Hematopoietic multipotent progenitor cell (in vitro differentiated cells): Measurements from ENCODE around the gene PAXIP1. TPM values are rescaled to one million over a fixed set of nuclear protein-coding genes. Genes with fewer than 3 reads are reported as not detected.

Experiments
- DNase-seq, 3 donors: peaks; one replicate each; pipeline ENCODE4 v3.0.0-alpha.2; 2011 to 2015; ENCODE audit warnings: low read depth in 2 of 3, low spot score in 2 of 3
- total RNA-seq: library from RNA; depleted of rRNA; stranded (reverse); fragments of >200 nt; gene quantifications from one replicate; pipeline ENCODE4 v1.2.3, GENCODE V29; 2012

Gene PAXIP1
- total RNA-seq, 1 donor: 9.7 TPM

DNA sequence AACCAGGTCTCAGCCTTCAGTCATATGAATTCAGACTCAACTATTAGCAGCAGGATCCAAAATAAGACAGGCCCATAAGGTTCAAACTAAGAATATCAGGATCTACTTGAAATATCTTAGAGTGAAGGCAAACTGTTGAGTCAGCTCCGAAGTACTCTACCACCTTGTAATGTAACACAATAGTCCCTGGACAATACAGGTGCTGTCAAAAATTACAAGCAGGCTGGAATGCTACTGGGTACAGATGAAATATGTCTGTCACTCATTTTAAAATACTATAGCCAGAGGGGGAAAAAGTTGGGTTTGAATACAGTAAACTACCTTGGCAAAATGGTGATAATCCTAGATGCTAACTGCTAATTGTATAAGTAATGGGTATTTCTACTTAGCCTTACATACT, 6.8 kb downstream of the PAXIP1 start:
- DNase-seq: no peak

DNA sequence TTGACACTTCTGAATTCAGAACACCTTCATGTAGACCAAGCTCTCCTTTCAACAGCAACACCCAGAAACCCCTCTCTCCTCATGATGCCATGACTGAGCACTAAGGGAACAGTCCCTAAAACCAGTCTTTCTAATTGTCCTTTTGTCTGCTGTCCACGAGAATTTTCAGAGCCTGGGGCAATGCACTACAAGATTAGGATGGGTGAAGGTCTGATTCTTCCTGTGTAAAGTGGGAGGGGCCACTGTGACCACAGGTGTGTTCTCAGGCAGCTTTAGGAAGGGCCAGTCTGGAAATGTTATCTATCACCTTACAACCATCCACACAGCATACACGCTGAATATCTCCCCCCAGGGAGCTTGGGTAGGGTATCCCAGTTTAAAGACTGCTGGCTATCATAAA, 7.9 kb downstream of the PAXIP1 start:
- no peak for DNase-seq

DNA sequence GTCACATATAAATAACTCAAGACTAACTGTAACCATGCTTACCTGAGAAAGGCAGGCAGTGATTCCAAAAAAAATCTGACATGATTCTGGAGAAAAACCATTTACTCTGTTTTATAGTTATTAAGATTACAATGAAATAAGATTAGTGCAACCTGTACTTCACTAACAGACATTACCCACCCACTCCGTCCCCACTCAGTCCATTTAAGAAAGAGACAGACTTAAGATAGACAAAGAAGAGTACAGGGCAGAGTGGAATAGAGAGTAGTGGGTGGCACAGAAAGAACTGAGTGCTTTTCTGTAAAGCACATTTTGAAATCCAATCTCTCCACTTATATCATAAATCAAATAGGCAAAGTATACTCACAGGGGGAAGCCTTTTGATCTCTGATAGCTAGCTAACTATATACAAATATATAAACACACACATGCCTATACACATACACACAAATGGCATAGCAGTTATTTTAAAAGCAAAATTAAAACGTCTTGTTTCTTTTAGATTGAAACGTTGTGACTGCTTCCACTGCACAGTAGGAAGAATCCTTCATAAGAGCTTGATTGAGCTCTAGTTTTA, 11.9 kb downstream of the PAXIP1 start:
- DNase-seq: no peak

DNA sequence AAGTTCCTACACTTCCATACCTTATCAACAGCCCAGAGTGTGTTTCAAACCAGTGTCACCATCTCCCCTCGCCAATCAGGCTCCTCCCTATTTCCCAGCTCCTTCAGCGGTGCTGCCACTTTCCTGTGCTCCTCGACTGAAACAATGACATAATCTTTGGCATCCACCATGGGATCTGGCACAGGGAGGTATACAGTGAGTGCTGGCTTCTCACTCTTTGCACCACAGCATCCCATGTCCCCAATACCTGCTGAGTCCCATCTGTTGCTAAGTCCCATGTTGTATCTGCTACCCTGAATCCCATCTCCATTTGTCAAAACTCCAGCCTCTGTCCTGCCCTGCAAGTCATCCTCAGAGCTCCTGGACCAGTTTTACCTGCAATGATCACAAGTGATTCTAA, 15.4 kb downstream of the PAXIP1 start:
- DNase-seq: no peak

DNA sequence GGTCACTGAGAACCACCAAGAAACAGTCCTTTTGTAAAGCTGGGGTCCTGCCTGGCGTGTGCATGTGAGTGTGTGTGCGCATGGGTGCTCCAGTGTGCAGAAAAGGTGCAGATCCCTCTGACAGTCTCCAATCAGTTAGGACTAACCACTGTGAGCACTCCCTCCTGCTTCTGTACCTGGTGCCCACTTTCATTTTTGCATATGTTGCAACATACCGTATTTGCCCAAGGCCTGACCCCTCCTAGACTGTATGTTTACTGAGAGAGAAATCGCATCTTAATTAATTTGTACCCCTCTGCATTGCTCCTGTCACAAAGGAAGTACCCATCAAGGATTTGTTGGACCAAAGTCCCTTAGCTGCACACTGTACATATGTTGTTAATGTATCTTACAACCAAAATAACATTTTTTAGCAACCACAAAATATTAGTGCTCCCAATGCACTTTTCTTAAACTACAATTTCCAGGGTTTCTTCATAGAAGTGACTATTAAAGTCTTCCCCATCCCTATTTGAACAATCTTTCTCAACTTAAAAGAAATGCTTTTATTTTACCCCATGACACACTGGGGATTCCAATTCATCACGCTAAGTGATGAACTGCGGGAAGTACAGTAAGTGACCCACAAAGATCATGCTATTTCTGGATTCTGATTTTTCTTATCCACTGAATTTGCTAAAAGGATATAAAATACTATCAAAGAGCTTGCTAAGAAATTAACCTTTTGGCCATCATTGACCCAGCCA, 16.6 kb downstream of the PAXIP1 start:
- no peak for DNase-seq

DNA sequence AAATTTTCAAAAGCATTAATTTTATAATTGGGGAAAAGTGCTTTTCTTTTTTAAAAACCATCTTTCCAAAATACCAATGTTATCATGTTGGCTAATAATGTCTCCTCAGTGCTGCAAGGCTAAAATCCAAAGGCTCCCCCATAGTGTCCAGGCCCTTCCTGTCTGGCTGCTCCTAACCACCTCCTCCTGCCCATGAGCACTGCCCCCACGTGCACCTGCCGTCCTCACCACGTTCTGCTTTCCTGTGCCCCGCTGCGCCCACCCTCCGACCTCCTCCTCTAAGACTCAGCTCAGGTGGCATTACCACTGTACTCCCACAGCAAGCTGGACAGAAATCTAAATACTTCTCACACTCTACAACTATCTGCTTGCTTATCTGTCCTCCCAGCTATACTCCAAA, 17.7 kb downstream of the PAXIP1 start:
- no peak for DNase-seq

DNA sequence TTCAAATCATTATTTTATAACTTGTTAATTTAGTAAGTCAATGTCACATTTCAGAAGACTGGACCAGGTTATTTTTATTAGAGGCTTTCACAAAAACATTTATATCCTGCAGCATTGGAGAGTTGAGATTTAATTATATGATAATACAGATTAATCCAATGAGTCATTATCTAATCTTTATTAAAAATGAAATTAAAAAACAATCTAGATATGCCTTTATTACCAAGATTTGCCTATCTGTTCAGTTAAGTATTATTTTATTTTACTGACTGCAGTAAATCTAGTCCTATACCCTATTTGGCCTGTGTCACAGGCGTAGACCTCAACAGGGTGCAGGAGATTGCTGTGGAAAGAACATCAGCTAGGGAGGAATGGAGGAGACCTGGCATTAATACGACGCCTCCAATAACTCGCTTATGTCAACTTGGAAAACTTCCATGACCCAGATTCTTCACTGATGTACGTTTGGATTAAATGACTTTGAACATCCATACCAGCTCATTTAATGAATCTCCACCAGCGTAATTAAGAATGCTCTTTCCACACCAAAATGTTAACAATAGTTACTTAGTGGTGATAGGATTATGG, 18.2 kb downstream of the PAXIP1 start:
- DNase-seq: no peak

DNA sequence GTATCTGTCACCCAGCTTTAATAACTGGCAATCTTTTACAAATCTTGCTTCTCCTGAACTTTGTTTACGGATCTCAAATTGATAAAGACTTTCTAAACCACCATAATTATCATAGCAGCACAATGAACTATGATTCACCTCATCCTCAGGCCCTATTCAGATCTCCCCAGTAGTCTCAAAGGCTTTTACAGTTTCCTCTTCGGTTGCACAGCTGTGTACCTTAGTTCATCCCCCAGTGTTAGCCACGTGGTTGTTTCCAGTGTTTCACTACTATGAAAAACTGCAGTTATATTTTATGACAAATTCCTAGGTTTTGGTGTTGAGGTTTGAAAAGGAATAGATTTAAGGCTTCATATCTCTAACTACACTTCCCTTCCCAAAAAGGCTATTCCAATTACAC, 24.9 kb downstream of the PAXIP1 start:
- no peak for DNase-seq

DNA sequence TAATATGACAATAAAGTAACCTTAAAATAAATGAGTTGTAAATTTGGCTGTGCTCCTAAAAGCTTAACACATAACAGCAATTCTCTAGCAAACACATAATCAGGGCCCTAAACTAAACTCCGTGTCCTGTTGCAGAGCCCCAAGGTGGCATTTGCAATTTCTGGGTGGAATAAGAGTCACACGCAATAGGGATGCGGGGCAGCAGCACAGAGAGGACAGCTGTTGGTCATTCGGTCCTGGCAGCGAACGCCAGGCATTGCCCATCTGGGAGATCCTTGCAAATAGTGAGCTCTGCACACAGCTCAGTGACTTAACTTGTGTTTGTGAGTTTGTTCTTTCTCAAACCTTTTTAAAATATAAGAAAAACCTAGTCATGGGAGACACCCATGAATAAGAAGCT, 25.7 kb downstream of the PAXIP1 start:
- no peak for DNase-seq

DNA sequence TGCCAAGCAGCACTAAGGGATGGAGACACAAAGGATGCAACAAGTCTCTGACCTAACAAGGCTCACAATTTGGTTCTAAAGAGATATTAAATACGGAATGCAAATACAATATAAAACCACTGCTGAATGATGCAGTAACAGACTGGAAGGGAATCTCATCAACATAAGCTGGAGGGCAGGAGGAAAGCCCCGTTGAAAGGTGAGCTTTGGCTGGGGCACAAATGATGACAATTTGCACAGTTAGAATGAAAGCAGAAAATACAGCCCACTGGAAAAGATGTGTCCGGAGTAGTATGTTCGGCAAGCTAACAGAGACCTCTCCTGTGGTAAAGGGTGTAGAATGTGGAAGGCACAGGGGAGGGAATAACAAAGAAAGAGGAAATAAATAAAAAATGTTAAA, 26.1 kb downstream of the PAXIP1 start:
- DNase-seq: no peak

DNA sequence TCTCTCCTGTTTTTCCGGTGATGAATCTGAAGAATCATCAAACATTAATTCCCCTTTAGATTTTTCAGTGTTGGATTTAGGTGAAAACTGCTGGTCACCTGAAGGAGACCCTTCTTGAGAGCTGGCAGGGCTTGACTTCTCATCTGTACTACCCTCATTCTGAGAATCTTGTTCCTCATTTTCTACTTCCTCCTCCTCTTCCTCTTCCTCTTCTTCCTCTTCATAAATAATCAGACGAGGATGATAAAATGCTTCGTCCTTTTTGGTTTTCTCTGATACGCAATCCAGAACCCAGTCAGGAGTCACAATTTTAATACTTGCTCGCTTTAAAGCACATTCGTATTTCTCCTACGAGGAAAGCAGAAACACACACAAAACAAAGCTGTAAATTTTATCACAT, 26.9 kb downstream of the PAXIP1 start:
- no peak for DNase-seq

DNA sequence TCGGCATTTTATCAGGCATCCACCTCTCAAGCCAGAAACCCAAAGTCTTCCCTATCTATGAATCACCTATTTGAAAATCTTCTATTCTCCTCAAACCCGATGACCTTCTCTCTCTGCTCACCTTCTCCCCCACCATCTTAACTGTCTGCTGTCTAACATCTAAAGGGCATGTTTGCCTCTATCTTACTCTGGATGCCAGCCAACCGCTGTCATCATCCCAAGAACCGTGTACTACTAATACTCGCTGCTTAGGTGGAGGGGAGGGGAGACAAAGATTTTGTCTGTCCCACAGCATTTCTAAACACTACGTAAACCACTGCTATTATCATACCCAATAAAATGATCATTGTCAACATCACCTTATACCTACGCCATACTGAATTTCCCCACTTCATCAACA, 29.5 kb downstream of the PAXIP1 start:
- DNase-seq: no peak

DNA sequence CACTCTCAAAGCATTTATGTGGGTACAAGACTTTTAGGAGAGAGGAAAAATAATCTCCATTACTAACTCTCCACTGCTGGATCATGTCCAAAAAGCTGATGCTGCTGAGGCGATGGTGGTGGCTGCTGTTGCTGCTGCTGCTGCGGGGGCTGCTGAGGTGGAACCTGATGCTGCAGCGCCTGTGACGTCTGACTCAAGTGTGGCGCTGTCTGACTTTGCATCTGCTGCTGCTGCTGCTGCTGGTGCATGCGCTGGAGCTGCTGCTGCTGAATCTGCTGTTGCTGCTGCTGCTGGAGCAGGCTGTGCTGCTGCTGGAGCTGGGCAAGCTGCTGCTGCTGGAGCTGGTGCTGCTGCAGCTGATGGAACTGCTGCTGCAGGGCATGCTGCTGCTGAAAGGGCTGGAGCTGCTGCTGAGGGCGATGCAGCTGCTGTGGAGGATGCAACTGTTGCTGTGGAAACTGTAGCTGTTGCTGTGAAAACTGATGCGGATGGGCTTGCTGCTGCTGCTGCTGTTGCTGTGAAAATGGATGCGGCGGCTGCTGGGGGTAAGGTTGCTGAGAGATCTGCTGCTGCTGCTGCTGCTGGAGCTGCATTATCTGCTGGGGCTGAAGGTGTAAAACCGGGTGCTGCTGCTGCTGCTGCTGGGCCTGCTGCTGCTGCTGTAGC, 34.5 kb downstream of the PAXIP1 start:
- no peak for DNase-seq

DNA sequence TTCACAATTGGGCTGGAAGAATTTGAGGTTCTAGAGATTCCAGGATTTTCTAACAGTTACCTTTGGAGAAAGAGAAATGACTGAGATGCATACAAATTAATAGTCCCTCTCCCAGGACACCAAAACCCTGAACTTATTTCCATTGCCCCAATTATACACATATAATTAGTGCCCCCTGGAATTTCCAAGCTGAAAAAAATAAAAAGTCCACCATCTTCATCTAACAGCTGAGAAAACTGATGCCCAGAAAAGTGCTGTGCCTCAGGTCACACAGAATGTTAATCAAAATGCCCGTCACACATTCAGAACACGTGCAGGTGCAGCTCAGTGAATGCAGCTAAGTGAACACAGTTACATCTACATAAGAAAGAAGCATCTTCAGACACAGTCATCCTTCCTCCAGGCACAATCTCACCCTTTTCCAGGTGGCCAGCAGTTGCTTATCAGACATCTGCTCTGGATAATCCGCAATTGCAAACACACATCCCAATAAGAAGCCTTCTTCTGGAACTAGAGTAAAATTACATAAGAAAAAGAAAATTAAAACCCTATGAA, 35.4 kb downstream of the PAXIP1 start:
- DNase-seq: no peak

DNA sequence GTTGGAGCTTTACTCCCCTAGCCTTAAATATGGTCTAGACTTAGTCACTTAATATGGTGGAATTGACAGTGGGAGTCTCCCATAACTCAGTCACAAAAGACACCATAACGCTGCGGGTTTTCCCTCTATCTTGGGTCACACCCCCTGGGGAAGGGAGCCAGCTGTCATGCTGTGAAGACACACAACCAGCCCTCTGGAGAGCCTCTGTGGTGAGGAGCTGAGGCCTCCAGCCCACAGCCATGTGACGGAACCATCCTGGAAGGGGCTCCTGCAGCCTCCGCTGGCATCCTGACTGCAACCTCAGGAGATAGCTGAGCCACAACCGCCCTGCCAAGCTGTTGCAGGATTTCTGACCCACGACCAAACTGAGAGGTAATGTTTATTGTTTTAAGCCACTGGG, 37.9 kb downstream of the PAXIP1 start:
- no peak for DNase-seq

DNA sequence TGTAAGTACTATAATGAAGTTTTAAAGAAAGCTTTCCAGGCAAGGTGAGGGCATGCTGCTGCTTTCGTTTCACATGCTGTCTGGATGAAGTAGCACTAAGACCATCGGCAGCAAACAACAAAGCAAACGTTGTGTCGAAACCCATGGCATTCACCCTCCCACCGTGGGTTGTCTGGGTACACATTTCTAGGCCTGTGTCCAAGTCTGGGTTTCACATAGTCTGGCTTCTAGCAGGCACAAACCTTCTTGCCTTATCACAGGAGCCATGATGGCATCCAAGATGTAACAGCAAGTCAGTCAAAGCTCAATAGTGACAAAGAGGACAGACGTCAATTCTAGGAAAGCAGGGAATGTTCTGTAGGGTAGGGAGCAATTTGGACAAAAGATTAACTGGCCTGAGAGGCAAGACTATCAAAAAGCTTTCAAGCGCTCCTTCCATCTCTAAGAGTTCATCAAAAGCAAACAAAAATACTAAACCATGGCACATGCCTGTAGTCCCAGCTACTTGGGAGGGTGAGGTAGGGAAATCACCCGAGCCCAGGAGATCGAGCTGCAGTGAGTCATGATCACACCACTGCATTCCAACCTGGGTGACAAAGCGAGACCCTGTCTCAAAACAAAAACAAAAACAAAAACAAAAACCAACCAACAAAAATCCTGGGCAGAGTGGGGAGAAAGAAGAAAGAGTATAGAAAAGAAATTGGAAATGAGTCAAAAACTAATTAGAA, 42.7 kb downstream of the PAXIP1 start:
- no peak for DNase-seq

DNA sequence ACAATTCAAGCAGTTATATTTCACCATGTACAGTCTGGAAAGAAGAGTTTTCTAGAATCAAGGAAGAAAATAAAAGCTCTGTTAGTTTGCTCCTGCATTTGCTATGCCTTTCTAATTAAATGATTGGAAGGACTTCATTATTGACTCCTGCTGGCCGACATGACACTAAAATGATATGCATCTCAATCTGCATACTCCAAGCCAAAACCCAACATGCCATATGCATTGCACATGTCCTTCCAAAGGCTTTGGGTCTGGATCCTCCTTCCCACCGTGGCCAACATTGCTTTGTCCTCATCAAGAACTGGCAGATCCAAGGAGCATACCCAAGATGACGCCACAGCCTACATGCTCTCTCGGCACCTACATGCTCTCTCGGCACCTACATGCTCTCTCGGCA, 46.5 kb downstream of the PAXIP1 start:
- DNase-seq: no peak

DNA sequence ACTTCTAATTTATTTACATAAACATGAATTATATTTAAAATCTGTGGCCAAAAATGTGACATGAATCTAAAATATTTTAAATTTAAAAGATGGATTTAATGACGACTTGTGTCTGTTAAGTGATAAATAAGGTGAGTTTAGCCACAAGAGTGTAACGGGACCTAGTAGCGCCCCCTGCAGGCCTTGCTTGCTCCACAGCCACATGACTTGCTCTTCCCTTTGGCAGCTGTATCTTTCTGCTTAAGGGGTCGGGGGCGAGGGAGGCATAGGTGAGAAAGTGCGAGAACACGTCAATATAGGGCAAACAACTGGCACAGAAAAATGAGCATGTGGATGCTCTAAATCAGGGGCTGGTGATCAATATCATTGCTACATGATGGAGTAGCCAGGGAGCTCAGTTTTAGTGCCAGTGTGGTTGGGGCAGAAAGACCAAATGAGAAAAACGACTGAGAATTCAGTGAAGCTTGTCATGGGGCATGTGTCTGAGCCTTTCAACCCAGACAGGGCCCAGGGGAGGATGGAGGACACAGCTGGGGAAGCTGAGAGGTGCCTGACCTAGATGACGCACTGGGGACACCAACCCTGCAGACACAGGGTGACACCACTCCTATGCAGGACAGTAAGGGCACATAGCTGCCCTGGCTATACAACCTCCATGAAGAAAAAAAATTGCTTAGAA, 49.8 kb downstream of the PAXIP1 start:
- peak; percentile 38 to 71 (median 47) for DNase-seq

DNA sequence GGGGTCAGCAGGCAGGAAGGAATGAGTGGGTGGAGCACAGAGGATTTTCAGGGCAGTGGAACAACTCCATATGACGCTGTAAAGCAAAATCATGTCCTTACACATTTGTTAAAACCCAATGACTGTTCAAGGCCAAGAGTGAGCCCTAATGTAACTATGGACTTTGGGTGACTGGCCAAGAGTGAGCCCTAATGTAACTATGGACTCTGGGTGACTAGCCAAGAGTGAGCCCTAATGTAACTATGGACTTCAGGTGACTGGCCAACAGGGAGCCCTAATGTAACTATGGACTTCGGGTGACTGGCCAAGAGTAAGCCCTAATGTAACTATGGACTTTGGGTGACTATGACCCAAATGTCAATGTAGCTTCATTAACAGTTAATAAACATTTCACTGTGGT, 52.0 kb downstream of the PAXIP1 start:
- no peak for DNase-seq

DNA sequence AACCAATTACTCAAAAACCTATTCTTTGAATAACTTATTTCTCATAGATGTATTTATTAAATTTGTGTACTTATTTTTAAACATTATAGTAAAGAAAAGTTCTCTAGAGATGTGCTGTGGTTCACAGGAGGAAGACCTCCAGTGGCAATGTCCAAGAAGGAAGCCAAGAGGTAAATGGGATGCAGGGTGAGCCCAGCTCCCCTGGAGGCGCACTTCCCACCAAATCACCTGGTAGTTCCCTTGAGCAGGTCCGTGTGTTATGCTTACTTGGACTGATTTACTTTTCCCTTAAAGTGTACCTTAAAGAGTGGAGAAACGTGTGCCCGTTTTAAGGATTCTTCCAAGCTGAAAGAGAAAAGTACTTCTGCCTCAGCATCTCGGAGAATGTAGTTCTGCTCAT, 55.3 kb downstream of the PAXIP1 start:
- DNase-seq: no peak
